HEK293 (cell line): ENCODE measurements around the gene PRRT1B.

ENCODE experiments used
- CTCF ChIA-PET: fragments of 350-600 bp; formaldehyde crosslinking; extraction: SDS; loops from one replicate; lab custom pipeline; 2021; ENCODE audit warnings: antibody characterized with exemption; lab: Yijun Ruan, JAX
- POLR2A ChIA-PET: fragments of 300-600 bp; formaldehyde crosslinking; extraction: SDS; loops from one replicate; lab custom pipeline; 2020; ENCODE audit warnings: antibody characterized with exemption, inconsistent platforms; lab: Yijun Ruan, JAX
- H3K27ac ChIP-seq: fragments of 200-500 bp; sonication (Bioruptor generic); 2 replicates; pipeline ENCODE4 v1.5.1; 2014; ENCODE audit warnings: low read depth, low read length, control low read depth, inconsistent platforms; ENCODE audit errors: extremely low read depth
- H3K36me3 ChIP-seq, 2 experiments: fragments of 200-500 bp in 1 of 2; sonication (Bioruptor generic) in 1 of 2; 1 replicate in 1 of 2; 2 replicates in 1 of 2; pipeline ENCODE4 v1.5.1; 2014 to 2017; ENCODE audit warnings: inconsistent platforms in 2 of 2, low read length in 2 of 2; ENCODE audit not compliant: control insufficient read depth in 2 of 2, insufficient read depth in 1 of 2
- H3K4me1 ChIP-seq: fragments of 200-500 bp; sonication (Bioruptor generic); 2 replicates; pipeline ENCODE4 v1.5.1; 2014; ENCODE audit warnings: mild to moderate bottlenecking, low read length, inconsistent platforms; ENCODE audit not compliant: control insufficient read depth, insufficient read depth
- H3K4me3 ChIP-seq: 2 replicates; pipeline ENCODE4 v1.5.1; 2011; ENCODE audit warnings: low read depth, mild to moderate bottlenecking, control low read depth, low read length, moderate library complexity
- H3K9me3 ChIP-seq: fragments of 200-500 bp; sonication (Bioruptor generic); 2 replicates; pipeline ENCODE4 v1.5.1; 2014; ENCODE audit warnings: low read depth, low read length, inconsistent platforms; ENCODE audit not compliant: control insufficient read depth, insufficient read depth
- GLIS1 ChIP-seq: fragments of 450-650 bp; formaldehyde crosslinking; IDR thresholded peaks from 2 replicates; pipeline ENCODE4 v1.5.1; 2016; ENCODE audit warnings: missing biosample characterization, missing genetic modification characterization
- GLIS2 ChIP-seq: fragments of 450-650 bp; formaldehyde crosslinking; IDR thresholded peaks from 2 replicates; pipeline ENCODE4 v1.5.1; 2016; ENCODE audit warnings: missing biosample characterization, missing genetic modification characterization
- KLF8 ChIP-seq: fragments of 450-650 bp; formaldehyde crosslinking; IDR thresholded peaks from 2 replicates; pipeline ENCODE4 v1.5.1; 2016; ENCODE audit warnings: missing biosample characterization, missing genetic modification characterization
- KLF9 ChIP-seq: fragments of 450-650 bp; formaldehyde crosslinking; IDR thresholded peaks from 2 replicates; pipeline ENCODE4 v1.5.1; 2016; ENCODE audit warnings: missing biosample characterization, missing genetic modification characterization, low read depth
- SP3 ChIP-seq: fragments of 450-650 bp; formaldehyde crosslinking; IDR thresholded peaks from 2 replicates; pipeline ENCODE4 v1.5.1; 2016; ENCODE audit warnings: missing biosample characterization, missing genetic modification characterization
- WT1 ChIP-seq: fragments of 450-650 bp; formaldehyde crosslinking; IDR thresholded peaks from 2 replicates; pipeline ENCODE4 v1.5.1; 2016; ENCODE audit warnings: missing biosample characterization, missing genetic modification characterization
- ZFHX2 ChIP-seq: fragments of 450-650 bp; formaldehyde crosslinking; conservative IDR thresholded peaks from 2 replicates; pipeline ENCODE4 v1.5.1; 2016; ENCODE audit warnings: missing biosample characterization, missing genetic modification characterization
- ZIC2 ChIP-seq: fragments of 450-650 bp; formaldehyde crosslinking; IDR thresholded peaks from 2 replicates; pipeline ENCODE4 v1.5.1; 2016; ENCODE audit warnings: missing biosample characterization, missing genetic modification characterization
- ZNF121 ChIP-seq: fragments of 450-650 bp; formaldehyde crosslinking; IDR thresholded peaks from 2 replicates; pipeline ENCODE4 v1.5.1; 2016; ENCODE audit warnings: missing biosample characterization, missing genetic modification characterization
- ZNF335 ChIP-seq: fragments of 450-650 bp; formaldehyde crosslinking; conservative IDR thresholded peaks from 2 replicates; pipeline ENCODE4 v1.5.1; 2016; ENCODE audit warnings: missing biosample characterization, missing genetic modification characterization
- ZNF654 ChIP-seq: fragments of 450-650 bp; formaldehyde crosslinking; IDR thresholded peaks from 2 replicates; pipeline ENCODE4 v1.5.1; 2016; ENCODE audit warnings: low read depth, missing biosample characterization, missing genetic modification characterization
- ZNF777 ChIP-seq: fragments of 450-650 bp; formaldehyde crosslinking; IDR thresholded peaks from 2 replicates; pipeline ENCODE4 v1.5.1; 2017; ENCODE audit warnings: missing biosample characterization, missing genetic modification characterization, borderline replicate concordance
- ZNF785 ChIP-seq: fragments of 450-650 bp; formaldehyde crosslinking; IDR thresholded peaks from 2 replicates; pipeline ENCODE4 v1.5.1; 2016; ENCODE audit warnings: missing biosample characterization, missing genetic modification characterization
- TF ChIP-seq, protein P1 (sequence below): fragments of 450-650 bp; formaldehyde crosslinking; IDR thresholded peaks from 2 replicates; pipeline ENCODE4 v1.5.1; 2017; ENCODE audit warnings: missing biosample characterization, missing genetic modification characterization
- TF ChIP-seq, protein P2 (sequence below): fragments of 450-650 bp; formaldehyde crosslinking; IDR thresholded peaks from 2 replicates; pipeline ENCODE4 v1.5.1; 2016; ENCODE audit warnings: missing biosample characterization, missing genetic modification characterization
- TF ChIP-seq, protein P3 (sequence below): fragments of 450-650 bp; formaldehyde crosslinking; IDR thresholded peaks from 2 replicates; pipeline ENCODE4 v1.5.1; 2017; ENCODE audit warnings: missing biosample characterization, missing genetic modification characterization
- TF ChIP-seq, protein P4 (sequence below): fragments of 450-650 bp; formaldehyde crosslinking; IDR thresholded peaks from 2 replicates; pipeline ENCODE4 v1.5.1; 2016; ENCODE audit warnings: missing biosample characterization, missing genetic modification characterization
- TF ChIP-seq, protein P5 (sequence below): fragments of 450-650 bp; formaldehyde crosslinking; optimal IDR thresholded peaks from 2 replicates; pipeline ENCODE3; 2016; ENCODE audit warnings: missing biosample characterization, mild to moderate bottlenecking, missing genetic modification characterization
- TF ChIP-seq, protein P6 (sequence below): fragments of 450-650 bp; formaldehyde crosslinking; IDR thresholded peaks from 2 replicates; pipeline ENCODE4 v1.5.1; 2017; ENCODE audit warnings: missing biosample characterization, missing genetic modification characterization
- TF ChIP-seq, protein P7 (sequence below): fragments of 450-650 bp; formaldehyde crosslinking; IDR thresholded peaks from 2 replicates; pipeline ENCODE4 v1.5.1; 2017; ENCODE audit warnings: missing biosample characterization, missing genetic modification characterization

PRRT1B gene

DNA sequence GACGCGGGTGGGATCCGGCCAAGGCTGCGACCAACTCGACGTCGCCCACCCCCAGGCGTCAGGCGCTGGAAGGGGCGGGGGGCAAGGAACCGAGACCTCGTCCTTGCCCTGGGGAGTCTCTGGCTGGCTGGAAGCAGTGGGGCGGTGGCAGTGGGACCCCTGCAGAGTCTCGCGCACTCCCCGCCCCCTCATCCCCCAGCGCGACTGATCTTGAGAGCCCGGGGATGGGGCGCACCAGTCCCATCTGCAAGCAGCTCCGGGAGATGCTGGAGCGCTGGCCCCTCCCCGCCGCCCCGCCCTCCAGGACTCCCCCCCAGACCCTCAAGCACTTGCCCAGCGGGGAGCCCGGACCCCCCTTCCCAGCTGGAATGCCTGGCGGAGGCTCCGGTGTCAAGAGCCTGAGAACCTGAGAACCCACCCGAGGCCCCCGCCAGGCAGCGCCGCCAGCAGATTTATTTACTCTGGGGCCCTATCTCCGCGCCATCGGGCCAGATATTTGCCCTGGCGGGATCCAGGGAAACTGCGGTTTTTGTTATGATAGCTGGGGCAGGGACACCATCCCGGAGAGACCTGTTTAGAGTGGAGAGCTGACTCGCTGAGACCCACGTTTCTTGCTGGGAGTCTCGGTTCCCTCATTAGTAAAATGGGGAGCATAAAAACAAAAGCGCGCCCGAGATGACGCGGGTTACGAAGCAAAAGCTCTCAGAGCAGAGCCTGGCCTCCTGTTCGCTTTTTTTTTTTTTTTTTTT is 1.2 kb downstream of the PRRT1B start:
- peak overlapping the region; percentile 28 for H3K4me3 ChIP-seq
- H3K9me3 ChIP-seq = no peaks in the 10 kb centered on the region
- ChIA-PET POLR2A (interaction anchor here (0.5 to 1.7 kb wide), 8 partner anchors 13 to 229 kb away, joined by 3 to 7 read pairs (median 4); no protein-coding TSS in a partner anchor), CTCF (interaction anchor here (0.6 to 1.2 kb wide), 9 partner anchors 11 to 940 kb away, joined by 3 to 4 read pairs (median 3); no protein-coding TSS in a partner anchor)
- H3K36me3 ChIP-seq = no peaks in the 10 kb centered on the region
- H3K27ac ChIP-seq = peak overlapping the region; percentile 36; the same call in 1 of the 2 replicates
- 0 out of 2 replicates have a peak, but pooled peaks cover 3% of the 10 kb centered on the region for H3K4me1 ChIP-seq
- TF ChIP-seq, protein P1, sequence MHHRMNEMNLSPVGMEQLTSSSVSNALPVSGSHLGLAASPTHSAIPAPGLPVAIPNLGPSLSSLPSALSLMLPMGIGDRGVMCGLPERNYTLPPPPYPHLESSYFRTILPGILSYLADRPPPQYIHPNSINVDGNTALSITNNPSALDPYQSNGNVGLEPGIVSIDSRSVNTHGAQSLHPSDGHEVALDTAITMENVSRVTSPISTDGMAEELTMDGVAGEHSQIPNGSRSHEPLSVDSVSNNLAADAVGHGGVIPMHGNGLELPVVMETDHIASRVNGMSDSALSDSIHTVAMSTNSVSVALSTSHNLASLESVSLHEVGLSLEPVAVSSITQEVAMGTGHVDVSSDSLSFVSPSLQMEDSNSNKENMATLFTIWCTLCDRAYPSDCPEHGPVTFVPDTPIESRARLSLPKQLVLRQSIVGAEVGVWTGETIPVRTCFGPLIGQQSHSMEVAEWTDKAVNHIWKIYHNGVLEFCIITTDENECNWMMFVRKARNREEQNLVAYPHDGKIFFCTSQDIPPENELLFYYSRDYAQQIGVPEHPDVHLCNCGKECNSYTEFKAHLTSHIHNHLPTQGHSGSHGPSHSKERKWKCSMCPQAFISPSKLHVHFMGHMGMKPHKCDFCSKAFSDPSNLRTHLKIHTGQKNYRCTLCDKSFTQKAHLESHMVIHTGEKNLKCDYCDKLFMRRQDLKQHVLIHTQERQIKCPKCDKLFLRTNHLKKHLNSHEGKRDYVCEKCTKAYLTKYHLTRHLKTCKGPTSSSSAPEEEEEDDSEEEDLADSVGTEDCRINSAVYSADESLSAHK (tag by site-specific recombination) = no peak
- TF ChIP-seq, protein P2, sequence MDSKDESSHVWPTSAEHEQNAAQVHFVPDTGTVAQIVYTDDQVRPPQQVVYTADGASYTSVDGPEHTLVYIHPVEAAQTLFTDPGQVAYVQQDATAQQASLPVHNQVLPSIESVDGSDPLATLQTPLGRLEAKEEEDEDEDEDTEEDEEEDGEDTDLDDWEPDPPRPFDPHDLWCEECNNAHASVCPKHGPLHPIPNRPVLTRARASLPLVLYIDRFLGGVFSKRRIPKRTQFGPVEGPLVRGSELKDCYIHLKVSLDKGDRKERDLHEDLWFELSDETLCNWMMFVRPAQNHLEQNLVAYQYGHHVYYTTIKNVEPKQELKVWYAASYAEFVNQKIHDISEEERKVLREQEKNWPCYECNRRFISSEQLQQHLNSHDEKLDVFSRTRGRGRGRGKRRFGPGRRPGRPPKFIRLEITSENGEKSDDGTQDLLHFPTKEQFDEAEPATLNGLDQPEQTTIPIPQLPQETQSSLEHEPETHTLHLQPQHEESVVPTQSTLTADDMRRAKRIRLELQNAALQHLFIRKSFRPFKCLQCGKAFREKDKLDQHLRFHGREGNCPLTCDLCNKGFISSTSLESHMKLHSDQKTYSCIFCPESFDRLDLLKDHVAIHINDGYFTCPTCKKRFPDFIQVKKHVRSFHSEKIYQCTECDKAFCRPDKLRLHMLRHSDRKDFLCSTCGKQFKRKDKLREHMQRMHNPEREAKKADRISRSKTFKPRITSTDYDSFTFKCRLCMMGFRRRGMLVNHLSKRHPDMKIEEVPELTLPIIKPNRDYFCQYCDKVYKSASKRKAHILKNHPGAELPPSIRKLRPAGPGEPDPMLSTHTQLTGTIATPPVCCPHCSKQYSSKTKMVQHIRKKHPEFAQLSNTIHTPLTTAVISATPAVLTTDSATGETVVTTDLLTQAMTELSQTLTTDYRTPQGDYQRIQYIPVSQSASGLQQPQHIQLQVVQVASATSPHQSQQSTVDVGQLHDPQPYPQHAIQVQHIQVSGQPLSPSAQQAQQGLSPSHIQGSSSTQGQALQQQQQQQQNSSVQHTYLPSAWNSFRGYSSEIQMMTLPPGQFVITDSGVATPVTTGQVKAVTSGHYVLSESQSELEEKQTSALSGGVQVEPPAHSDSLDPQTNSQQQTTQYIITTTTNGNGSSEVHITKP (tag by site-specific recombination) = peak; percentile 77; the same call in 1 of the 2 replicates
- TF ChIP-seq GLIS1 (tag by site-specific recombination) (peak; percentile 95), SP3 (tag by site-specific recombination) (peak; percentile 17; the same call in 1 of the 2 replicates), ZNF785 (tag by site-specific recombination) (0 out of 2 replicates have a peak, but pooled peaks have one; percentile 30), ZIC2 (tag by site-specific recombination) (peak; percentile 93), ZNF335 (tag by site-specific recombination) (peak; percentile 72), ZNF121 (no peak), GLIS2 (tag by site-specific recombination) (peak; percentile 84), ZNF777 (0 out of 2 replicates have a peak, but pooled peaks have one; percentile 6), KLF9 (tag by site-specific recombination) (0 out of 2 replicates have a peak, but pooled peaks have one; percentile 17), WT1 (tag by site-specific recombination) (0 out of 2 replicates have a peak, but pooled peaks have one; percentile 15), ZFHX2 (tag by site-specific recombination) (peak; percentile 20; the same call in 1 of the 2 replicates), KLF8 (tag by site-specific recombination) (0 out of 2 replicates have a peak, but pooled peaks have one; percentile 15), ZNF654 (no peak)
- TF ChIP-seq, protein P3, sequence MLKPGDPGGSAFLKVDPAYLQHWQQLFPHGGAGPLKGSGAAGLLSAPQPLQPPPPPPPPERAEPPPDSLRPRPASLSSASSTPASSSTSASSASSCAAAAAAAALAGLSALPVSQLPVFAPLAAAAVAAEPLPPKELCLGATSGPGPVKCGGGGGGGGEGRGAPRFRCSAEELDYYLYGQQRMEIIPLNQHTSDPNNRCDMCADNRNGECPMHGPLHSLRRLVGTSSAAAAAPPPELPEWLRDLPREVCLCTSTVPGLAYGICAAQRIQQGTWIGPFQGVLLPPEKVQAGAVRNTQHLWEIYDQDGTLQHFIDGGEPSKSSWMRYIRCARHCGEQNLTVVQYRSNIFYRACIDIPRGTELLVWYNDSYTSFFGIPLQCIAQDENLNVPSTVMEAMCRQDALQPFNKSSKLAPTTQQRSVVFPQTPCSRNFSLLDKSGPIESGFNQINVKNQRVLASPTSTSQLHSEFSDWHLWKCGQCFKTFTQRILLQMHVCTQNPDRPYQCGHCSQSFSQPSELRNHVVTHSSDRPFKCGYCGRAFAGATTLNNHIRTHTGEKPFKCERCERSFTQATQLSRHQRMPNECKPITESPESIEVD (tag by site-specific recombination) = no peak
- TF ChIP-seq, protein P4, sequence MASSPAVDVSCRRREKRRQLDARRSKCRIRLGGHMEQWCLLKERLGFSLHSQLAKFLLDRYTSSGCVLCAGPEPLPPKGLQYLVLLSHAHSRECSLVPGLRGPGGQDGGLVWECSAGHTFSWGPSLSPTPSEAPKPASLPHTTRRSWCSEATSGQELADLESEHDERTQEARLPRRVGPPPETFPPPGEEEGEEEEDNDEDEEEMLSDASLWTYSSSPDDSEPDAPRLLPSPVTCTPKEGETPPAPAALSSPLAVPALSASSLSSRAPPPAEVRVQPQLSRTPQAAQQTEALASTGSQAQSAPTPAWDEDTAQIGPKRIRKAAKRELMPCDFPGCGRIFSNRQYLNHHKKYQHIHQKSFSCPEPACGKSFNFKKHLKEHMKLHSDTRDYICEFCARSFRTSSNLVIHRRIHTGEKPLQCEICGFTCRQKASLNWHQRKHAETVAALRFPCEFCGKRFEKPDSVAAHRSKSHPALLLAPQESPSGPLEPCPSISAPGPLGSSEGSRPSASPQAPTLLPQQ (tag by site-specific recombination) = 0 out of 2 replicates have a peak, but pooled peaks have one; percentile 34
- TF ChIP-seq, protein P5, sequence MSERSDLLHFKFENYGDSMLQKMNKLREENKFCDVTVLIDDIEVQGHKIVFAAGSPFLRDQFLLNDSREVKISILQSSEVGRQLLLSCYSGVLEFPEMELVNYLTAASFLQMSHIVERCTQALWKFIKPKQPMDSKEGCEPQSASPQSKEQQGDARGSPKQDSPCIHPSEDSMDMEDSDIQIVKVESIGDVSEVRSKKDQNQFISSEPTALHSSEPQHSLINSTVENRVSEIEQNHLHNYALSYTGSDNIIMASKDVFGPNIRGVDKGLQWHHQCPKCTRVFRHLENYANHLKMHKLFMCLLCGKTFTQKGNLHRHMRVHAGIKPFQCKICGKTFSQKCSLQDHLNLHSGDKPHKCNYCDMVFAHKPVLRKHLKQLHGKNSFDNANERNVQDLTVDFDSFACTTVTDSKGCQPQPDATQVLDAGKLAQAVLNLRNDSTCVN = peak; percentile 22
- TF ChIP-seq, protein P6, sequence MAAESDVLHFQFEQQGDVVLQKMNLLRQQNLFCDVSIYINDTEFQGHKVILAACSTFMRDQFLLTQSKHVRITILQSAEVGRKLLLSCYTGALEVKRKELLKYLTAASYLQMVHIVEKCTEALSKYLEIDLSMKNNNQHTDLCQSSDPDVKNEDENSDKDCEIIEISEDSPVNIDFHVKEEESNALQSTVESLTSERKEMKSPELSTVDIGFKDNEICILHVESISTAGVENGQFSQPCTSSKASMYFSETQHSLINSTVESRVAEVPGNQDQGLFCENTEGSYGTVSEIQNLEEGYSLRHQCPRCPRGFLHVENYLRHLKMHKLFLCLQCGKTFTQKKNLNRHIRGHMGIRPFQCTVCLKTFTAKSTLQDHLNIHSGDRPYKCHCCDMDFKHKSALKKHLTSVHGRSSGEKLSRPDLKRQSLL (tag by site-specific recombination) = 0 out of 2 replicates have a peak, but pooled peaks have one; percentile 35
- TF ChIP-seq, protein P7, sequence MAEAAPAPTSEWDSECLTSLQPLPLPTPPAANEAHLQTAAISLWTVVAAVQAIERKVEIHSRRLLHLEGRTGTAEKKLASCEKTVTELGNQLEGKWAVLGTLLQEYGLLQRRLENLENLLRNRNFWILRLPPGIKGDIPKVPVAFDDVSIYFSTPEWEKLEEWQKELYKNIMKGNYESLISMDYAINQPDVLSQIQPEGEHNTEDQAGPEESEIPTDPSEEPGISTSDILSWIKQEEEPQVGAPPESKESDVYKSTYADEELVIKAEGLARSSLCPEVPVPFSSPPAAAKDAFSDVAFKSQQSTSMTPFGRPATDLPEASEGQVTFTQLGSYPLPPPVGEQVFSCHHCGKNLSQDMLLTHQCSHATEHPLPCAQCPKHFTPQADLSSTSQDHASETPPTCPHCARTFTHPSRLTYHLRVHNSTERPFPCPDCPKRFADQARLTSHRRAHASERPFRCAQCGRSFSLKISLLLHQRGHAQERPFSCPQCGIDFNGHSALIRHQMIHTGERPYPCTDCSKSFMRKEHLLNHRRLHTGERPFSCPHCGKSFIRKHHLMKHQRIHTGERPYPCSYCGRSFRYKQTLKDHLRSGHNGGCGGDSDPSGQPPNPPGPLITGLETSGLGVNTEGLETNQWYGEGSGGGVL (tag by site-specific recombination) = peak; percentile 91
